GM18951 (cell line): ENCODE results near the gene ACO1.
"Not testable (repeated sequence)": the region's sequence is repeated elsewhere in the genome, so short reads cannot be mapped to it uniquely, and the experiment has no call there.

Source experiments
- POLR2A ChIP-seq: IDR thresholded peaks from 4 replicates; pipeline ENCODE4 v1.6.1; 2011; ENCODE audit warnings: mild to moderate bottlenecking; ENCODE audit not compliant: insufficient read length, insufficient read depth; ENCODE audit errors: extremely low read depth
- in situ Hi-C: fragments of 300-500 bp; cut with MboI; formaldehyde crosslinking; loops from one replicate; pipeline ENCODE4 v1.12.0; 2022; ENCODE audit warnings: low sequenced_read_pairs, mixed read lengths, inconsistent platforms; ENCODE audit not compliant: unreplicated experiment

ACO1 gene

GRCh38 chr9:32384364-32385151 lies at the start of gene ACO1:
Gene ACO1, plus strand, starts transcription at chr9:32384643. Its CDS starts 20,864 bp downstream, at chr9:32405507.
- peak; percentile 70 for TF ChIP-seq POLR2A
- in situ Hi-C loops = no loop called here

- in situ Hi-C loops = no loop called here
- TF ChIP-seq POLR2A = no peak
These were observed 49.2 kb upstream of the ACO1 start for GRCh38 chr9:32334916-32335895.

GRCh38 chr9:32339424-32339823 lies 45.0 kb upstream of the ACO1 start:
- in situ Hi-C loops = no loop called here
- no peak for TF ChIP-seq POLR2A

- in situ Hi-C loops = no loop called here
- TF ChIP-seq POLR2A = no peak
These were observed 44.1 kb upstream of the ACO1 start for GRCh38 chr9:32340361-32340760.

- in situ Hi-C loops = no loop called here
- TF ChIP-seq POLR2A = no peak
These were observed 39.8 kb upstream of the ACO1 start for GRCh38 chr9:32344551-32345182.

GRCh38 chr9:32345243-32345642 lies 39.2 kb upstream of the ACO1 start:
- no peak for TF ChIP-seq POLR2A
- in situ Hi-C loops = no loop called here

- in situ Hi-C loops = no loop called here
- no peak for TF ChIP-seq POLR2A
These were observed 36.9 kb upstream of the ACO1 start for GRCh38 chr9:32347571-32347970.

- in situ Hi-C loops = no loop called here
- TF ChIP-seq POLR2A = no peak
These were observed 36.2 kb upstream of the ACO1 start for GRCh38 chr9:32348106-32348695.

GRCh38 chr9:32349013-32349412 lies 35.4 kb upstream of the ACO1 start:
- in situ Hi-C loops = no loop called here
- TF ChIP-seq POLR2A = no peak

- no peak for TF ChIP-seq POLR2A
- in situ Hi-C loops = no loop called here
These were observed 33.8 kb upstream of the ACO1 start for GRCh38 chr9:32350682-32351081.

- in situ Hi-C loops = no loop called here
- no peak for TF ChIP-seq POLR2A
These were observed 32.6 kb upstream of the ACO1 start for GRCh38 chr9:32351845-32352244.

- in situ Hi-C loops = not testable (repeated sequence)
These were observed 31.0 kb upstream of the ACO1 start for GRCh38 chr9:32353476-32353875.

- in situ Hi-C loops = no loop called here
- no peak for TF ChIP-seq POLR2A
These were observed 25.0 kb upstream of the ACO1 start for GRCh38 chr9:32359452-32359851.
